Measurements from ENCODE around the gene NGF. TPM values are rescaled to one million over a fixed set of nuclear protein-coding genes. Genes with fewer than 3 reads are reported as not detected.

The NGF gene
- total RNA-seq, 1 donor from 2014 or later: not detected

DNA sequence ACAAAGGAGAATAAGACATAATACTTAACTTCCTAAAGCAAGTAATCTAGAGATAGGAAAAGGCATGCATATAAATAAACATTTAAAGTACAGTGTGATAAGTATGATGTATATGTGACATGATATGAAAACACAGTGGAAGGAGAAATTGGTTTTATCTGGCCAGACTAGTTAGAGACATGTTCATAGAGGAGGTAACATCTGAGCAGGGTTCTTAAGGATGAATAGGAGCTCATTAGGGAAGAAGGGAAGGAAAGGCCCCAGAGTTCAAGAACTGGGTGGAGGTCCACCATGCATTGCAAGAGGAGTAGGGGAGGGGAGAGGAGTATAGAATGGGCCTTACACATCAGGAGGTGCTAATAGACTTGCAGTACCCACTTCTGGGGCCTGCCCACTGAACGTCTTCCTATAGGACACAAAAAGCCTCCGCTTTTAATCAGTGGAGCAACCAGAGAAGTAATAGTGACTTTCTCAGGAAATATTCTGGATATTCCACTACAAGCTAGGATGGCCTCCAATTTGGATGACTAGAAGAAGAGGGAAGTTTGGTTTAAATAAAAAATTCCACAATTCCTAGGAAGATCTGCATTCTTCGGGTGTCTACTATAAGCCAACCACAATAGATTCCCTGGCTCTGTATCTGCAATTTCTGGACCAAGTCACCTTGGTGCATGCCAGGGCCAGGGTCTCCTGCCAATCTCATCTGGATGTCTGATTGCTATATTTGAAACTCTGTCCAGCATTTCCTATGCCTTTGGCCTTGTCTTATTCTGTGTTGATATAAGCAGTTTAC is 41.9 kb downstream of the NGF start:
- intact Hi-C loops (cut with micrococcal nuclease): no loop called here
- no peak overlapping the region for H3K27ac Mint-ChIP-seq
- H3K36me3 Mint-ChIP-seq (ENCODE audit: low read depth): no peaks in the 10 kb centered on the region
- no peak for DNase-seq (ENCODE audit: low spot score)
- no peaks in the 10 kb centered on the region for H3K9me3 Mint-ChIP-seq
- H3K4me3 Mint-ChIP-seq: no peak overlapping the region
- H3K4me1 Mint-ChIP-seq (ENCODE audit: low read depth): no peaks in the 10 kb centered on the region
- peaks cover 4% of the 10 kb centered on the region for H3K27me3 Mint-ChIP-seq (ENCODE audit: insufficient read depth)

DNA sequence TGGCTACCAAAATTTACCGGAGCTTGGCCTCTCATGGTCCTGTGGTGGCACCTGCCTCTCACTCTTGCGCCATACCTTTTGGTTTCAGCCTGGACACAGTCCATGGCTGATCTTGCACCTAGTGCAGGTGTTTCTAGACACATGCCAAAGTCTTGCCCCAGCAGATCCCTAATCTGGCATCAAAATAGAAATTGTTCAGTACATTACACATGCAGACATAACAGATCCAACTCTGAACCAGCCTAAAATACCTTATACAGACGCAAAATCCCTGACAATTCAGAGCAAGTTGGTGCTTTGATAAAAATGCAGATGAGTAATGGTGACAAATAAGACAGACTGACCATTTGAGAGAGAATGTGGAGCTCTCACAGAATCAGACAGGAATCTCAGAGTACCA is 44.1 kb downstream of the NGF start:
- DNase-seq (ENCODE audit: low spot score): no peak
- Mint-ChIP-seq H3K4me3 (no peak overlapping the region), H3K27me3 (ENCODE audit: insufficient read depth) (peaks cover 2% of the 10 kb centered on the region), H3K4me1 (ENCODE audit: low read depth) (no peaks in the 10 kb centered on the region), H3K27ac (no peak overlapping the region), H3K36me3 (ENCODE audit: low read depth) (no peaks in the 10 kb centered on the region), H3K9me3 (no peaks in the 10 kb centered on the region)
- intact Hi-C loops (cut with micrococcal nuclease): no loop called here

DNA sequence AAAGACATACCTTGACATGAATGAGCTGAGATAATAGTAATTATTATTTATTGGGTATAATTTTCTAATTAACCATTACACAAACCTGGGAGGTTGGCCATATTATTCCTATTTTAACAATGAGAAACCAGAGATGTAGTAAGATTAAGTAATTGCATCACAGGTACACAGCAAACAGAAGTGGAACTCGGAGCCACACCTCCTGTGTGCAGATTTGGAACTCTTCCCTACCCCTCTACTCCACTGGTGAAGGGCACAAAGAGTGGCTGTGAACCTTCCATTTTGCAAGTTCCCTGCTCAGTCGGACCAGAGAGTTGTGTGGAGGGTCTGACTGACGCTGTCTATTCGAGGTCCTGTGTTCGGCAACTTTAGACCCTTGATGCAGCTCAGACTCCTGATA is 45.0 kb downstream of the NGF start:
- no peak for DNase-seq (ENCODE audit: low spot score)
- Mint-ChIP-seq H3K4me3 (no peak overlapping the region), H3K36me3 (ENCODE audit: low read depth) (no peaks in the 10 kb centered on the region), H3K4me1 (ENCODE audit: low read depth) (no peaks in the 10 kb centered on the region), H3K9me3 (no peaks in the 10 kb centered on the region), H3K27me3 (ENCODE audit: insufficient read depth) (peaks cover 2% of the 10 kb centered on the region), H3K27ac (no peak overlapping the region)
- intact Hi-C loops (cut with micrococcal nuclease): no loop called here

DNA sequence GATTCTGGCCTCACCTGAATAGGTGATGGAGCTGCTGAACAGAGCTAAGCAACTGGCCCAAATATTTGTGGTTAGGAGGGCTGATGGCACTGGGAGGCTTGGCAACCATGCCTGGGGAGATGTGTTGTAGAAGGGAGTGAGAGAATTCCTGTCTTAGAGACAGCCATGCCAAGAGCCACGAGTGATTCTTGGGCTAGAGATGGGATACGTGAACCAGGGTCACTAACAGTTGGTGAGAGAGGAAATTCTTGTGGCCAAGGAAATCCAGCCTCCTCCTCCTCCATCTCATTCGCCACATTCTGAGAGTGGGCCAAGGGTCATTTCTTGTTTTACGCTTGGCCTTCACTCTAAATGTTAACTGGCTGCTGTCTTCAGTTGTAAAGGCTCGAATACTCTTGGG is 46.3 kb downstream of the NGF start:
- H3K36me3 Mint-ChIP-seq (ENCODE audit: low read depth): no peaks in the 10 kb centered on the region
- no peak overlapping the region for H3K27ac Mint-ChIP-seq
- H3K4me1 Mint-ChIP-seq (ENCODE audit: low read depth): no peaks in the 10 kb centered on the region
- H3K4me3 Mint-ChIP-seq: no peak overlapping the region
- H3K9me3 Mint-ChIP-seq: no peaks in the 10 kb centered on the region
- no peak for DNase-seq (ENCODE audit: low spot score)
- intact Hi-C loops (cut with micrococcal nuclease): no loop called here
- peaks cover 2% of the 10 kb centered on the region for H3K27me3 Mint-ChIP-seq (ENCODE audit: insufficient read depth)

DNA sequence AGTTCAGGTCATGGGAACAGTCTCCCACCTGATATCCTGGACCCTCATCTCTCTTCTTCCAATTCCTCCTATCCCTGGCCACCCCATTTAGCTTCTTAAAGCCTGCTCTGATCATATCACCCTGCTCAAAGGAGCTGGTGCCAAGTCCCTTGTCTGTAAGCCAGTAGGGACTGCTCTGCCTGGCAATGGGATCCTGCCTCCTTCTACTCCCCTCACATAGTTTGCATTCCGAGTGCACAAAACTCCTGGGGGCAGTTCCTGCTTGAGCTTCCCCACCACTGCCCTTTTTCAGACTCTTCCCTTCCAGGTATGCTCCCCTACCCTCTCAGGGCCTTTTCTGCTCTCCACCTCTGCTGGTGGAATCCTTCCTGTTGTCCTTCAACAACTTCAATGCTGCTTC is 48.1 kb downstream of the NGF start:
- H3K27ac Mint-ChIP-seq: no peak overlapping the region
- H3K4me1 Mint-ChIP-seq (ENCODE audit: low read depth): no peaks in the 10 kb centered on the region
- DNase-seq (ENCODE audit: low spot score): no peak
- H3K9me3 Mint-ChIP-seq: no peaks in the 10 kb centered on the region
- peaks cover 2% of the 10 kb centered on the region for H3K27me3 Mint-ChIP-seq (ENCODE audit: insufficient read depth)
- H3K36me3 Mint-ChIP-seq (ENCODE audit: low read depth): no peaks in the 10 kb centered on the region
- intact Hi-C loops (cut with micrococcal nuclease): no loop called here
- no peak overlapping the region for H3K4me3 Mint-ChIP-seq

DNA sequence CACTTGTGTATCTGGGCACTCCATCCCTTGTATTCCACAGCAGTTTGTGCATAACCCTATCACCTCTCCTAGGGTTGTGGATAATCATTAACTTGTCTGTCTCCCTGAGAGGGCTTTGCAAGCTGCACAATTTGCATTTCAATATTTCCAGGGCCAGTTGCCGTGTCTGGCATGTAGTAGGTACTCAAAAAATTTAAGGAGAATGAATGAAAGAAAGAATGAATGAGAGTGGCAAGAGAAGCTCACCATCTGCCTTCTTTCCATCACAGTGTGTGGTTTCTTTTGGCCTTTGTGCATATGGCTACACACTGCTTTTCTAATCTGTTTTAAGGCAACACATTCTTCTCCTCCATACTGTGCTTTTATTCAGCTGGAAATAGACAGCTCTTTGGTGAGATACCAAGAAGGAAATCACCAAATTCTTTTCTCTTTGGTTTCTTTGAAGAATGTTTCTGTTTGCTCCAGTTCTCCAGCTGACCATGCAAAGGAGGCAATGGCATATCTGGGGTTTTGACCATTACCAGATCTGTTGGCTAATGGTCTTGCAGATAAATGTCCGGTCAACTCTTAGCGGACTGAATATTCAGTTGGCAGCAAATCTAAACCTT is 49.4 kb downstream of the NGF start:
- intact Hi-C loops (cut with micrococcal nuclease): no loop called here
- no peaks in the 10 kb centered on the region for H3K36me3 Mint-ChIP-seq (ENCODE audit: low read depth)

DNA sequence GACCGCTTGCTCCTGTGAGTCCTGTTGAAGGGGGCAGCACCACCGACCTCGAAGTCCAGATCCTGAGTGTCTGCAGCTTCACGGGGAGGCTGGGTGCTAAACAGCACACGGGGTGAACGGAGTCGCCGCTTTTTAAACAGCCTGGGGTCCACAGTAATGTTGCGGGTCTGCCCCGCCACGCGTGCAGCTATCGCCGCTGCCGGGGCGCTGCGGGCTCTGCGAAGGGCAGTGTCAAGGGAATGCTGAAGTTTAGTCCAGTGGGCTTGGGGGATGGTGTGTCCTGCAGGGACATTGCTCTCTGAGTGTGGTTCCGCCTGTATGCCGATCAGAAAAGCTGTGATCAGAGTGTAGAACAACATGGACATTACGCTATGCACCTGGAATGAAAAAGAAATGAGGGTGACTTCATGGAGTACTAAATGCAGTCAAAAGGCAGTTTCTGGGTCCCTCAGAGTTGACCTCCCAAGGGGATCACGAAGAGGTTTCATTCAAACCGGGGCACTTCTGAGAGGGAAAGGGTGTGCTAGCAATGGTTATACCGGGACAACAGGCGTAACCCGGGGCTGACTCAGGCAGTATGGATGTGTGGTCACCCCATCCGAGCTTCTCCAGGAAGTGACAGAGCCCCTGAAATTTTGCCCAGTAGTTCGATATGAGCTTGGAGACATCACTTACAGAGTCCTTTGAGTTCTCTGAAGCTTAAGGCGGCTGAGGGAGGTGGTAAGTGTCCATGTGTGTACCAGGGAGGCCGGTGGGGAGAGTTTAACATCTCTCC is 51.4 kb downstream of the NGF start:
- H3K27ac Mint-ChIP-seq: no peak overlapping the region
- no peaks in the 10 kb centered on the region for H3K4me1 Mint-ChIP-seq (ENCODE audit: low read depth)
- no peak overlapping the region for H3K4me3 Mint-ChIP-seq
- intact Hi-C loops (cut with micrococcal nuclease): no loop called here
- no peak for DNase-seq (ENCODE audit: low spot score)
- no peaks in the 10 kb centered on the region for H3K36me3 Mint-ChIP-seq (ENCODE audit: low read depth)
- H3K27me3 Mint-ChIP-seq (ENCODE audit: insufficient read depth): peaks cover 2% of the 10 kb centered on the region
- H3K9me3 Mint-ChIP-seq: no peaks in the 10 kb centered on the region

More for the DNA sequence above, 49.4 kb downstream of the NGF start:
- no peaks in the 10 kb centered on the region for H3K4me1 Mint-ChIP-seq (ENCODE audit: low read depth)
- H3K27ac Mint-ChIP-seq: no peak overlapping the region
- no peak for DNase-seq (ENCODE audit: low spot score)
- H3K27me3 Mint-ChIP-seq (ENCODE audit: insufficient read depth): peaks cover 2% of the 10 kb centered on the region
- H3K4me3 Mint-ChIP-seq: no peak overlapping the region
- H3K9me3 Mint-ChIP-seq: no peaks in the 10 kb centered on the region

DNA sequence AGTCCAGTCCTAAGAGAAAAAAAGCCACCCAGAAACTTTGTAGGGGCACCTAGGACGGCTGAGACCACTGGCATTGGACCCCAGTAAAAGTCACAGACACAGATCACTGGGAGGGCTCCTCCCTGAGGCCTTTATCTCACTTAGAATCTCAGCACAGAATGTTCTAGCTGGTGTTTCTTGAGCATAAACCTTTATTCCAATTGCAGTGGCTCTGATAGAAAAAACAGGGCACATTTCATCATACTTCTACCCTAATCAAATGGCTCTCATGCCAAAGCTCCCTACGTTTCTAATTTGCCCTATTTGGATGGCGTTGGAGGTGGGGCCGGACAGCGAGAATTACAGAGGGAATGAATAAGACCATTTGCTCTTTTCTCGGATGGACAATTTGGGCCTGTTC is 53.8 kb downstream of the NGF start:
- no peaks in the 10 kb centered on the region for H3K9me3 Mint-ChIP-seq
- no peaks in the 10 kb centered on the region for H3K4me1 Mint-ChIP-seq (ENCODE audit: low read depth)
- DNase-seq (ENCODE audit: low spot score): no peak
- intact Hi-C loops (cut with micrococcal nuclease): no loop called here
- no peak overlapping the region for H3K4me3 Mint-ChIP-seq
- H3K36me3 Mint-ChIP-seq (ENCODE audit: low read depth): no peaks in the 10 kb centered on the region
- no peak overlapping the region for H3K27ac Mint-ChIP-seq
- no peaks in the 10 kb centered on the region for H3K27me3 Mint-ChIP-seq (ENCODE audit: insufficient read depth)

DNA sequence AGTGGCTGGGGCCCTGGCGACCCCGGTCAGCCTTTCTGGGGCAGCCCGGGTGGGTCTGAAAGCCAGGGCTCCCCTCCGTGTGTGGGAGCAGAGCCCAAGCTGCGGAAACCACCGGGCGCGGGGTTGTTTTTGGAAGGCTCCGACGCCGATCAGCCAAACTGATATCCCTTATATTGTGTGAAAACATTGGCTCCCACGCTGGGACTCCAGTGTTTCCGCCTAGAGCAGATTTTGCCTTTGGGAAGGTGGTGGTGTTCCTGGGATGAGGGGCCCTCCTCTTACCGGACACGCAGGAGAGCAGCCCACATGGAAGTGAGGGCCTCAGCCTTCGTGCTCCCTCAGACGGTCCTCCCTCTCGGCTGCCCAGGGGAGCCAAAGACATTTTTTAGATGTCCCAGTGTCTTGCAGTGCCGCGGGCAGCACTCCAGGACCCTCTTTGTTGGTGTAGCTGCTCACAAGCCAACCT is 54.3 kb downstream of the NGF start:
- no peak overlapping the region for H3K4me3 Mint-ChIP-seq
- H3K27ac Mint-ChIP-seq: no peak overlapping the region
- no peaks in the 10 kb centered on the region for H3K4me1 Mint-ChIP-seq (ENCODE audit: low read depth)
- DNase-seq (ENCODE audit: low spot score): no peak
- no peaks in the 10 kb centered on the region for H3K27me3 Mint-ChIP-seq (ENCODE audit: insufficient read depth)
- H3K36me3 Mint-ChIP-seq (ENCODE audit: low read depth): no peaks in the 10 kb centered on the region
- no peaks in the 10 kb centered on the region for H3K9me3 Mint-ChIP-seq
- intact Hi-C loops (cut with micrococcal nuclease): no loop called here

DNA sequence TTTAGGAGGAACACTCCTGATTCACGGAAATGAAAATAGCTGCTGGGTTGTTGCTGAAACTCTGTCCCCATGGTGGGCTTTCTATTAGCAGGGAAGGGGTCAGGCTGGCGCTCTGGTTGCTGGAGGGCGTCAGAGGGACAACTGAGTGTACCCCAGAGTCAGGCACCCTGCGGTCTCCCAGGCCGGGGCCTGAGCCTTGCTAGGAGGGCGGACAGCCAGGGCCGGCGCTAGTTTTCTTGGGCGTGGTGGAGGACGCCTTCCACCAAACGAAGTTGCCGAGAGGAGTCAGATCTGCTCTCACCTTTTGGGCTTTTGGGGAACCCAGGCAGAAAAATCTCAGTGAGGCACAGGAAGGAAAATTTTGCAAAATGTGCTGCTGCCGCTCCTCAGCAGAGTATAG is 54.8 kb downstream of the NGF start:
- DNase-seq (ENCODE audit: low spot score): no peak
- intact Hi-C loops (cut with micrococcal nuclease): no loop called here
- H3K4me3 Mint-ChIP-seq: no peak overlapping the region
- no peak overlapping the region for H3K27ac Mint-ChIP-seq
- no peaks in the 10 kb centered on the region for H3K27me3 Mint-ChIP-seq (ENCODE audit: insufficient read depth)
- H3K9me3 Mint-ChIP-seq: no peaks in the 10 kb centered on the region
- no peaks in the 10 kb centered on the region for H3K4me1 Mint-ChIP-seq (ENCODE audit: low read depth)
- no peaks in the 10 kb centered on the region for H3K36me3 Mint-ChIP-seq (ENCODE audit: low read depth)

DNA sequence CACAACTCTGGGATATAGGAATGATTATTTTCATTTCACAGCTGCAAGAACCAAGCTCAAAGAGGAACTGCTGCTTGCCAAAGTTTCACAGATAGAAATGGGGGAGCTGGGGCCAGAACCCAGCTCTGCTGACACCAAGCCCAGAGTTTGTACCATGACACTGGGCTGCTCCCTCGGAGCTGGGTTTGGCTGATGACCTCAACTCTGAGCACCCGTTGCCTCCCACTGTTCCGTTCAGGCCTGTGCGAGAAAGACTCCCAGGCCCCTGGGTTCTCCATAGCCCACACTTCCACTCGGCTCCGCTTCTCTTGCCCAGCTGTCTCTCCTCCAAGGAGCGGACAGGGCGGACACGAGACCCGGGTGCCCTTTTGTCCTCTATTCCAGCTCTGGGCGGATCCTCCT is 55.2 kb downstream of the NGF start:
- intact Hi-C loops (cut with micrococcal nuclease): no loop called here
- no peak overlapping the region for H3K27ac Mint-ChIP-seq
- H3K27me3 Mint-ChIP-seq (ENCODE audit: insufficient read depth): no peaks in the 10 kb centered on the region
- no peaks in the 10 kb centered on the region for H3K9me3 Mint-ChIP-seq
- no peaks in the 10 kb centered on the region for H3K36me3 Mint-ChIP-seq (ENCODE audit: low read depth)
- no peaks in the 10 kb centered on the region for H3K4me1 Mint-ChIP-seq (ENCODE audit: low read depth)
- DNase-seq (ENCODE audit: low spot score): no peak
- H3K4me3 Mint-ChIP-seq: no peak overlapping the region

DNA sequence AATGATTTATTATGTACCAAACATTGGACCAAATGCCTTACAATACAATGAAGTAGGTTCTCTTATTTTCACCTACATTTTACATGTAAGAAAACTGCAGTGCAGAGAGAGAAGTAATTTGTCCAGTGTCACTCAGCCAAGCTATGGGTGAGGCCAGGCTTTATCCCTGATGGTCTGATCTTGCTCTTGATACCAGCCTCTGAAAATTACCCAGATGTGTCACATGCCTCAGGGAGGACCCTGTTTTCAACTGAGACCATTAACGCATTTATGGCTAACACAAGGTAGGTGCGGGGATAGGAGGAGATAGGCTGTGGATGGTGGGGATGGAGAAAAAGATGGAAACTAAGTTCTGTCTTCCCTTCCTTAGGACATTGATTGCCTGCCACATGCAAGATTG is 56.9 kb downstream of the NGF start:
- H3K27me3 Mint-ChIP-seq (ENCODE audit: insufficient read depth): peaks cover 2% of the 10 kb centered on the region
- no peak for DNase-seq (ENCODE audit: low spot score)
- intact Hi-C loops (cut with micrococcal nuclease): no loop called here
- H3K9me3 Mint-ChIP-seq: peaks cover 6% of the 10 kb centered on the region
- H3K4me1 Mint-ChIP-seq (ENCODE audit: low read depth): no peaks in the 10 kb centered on the region
- H3K4me3 Mint-ChIP-seq: no peak overlapping the region
- H3K36me3 Mint-ChIP-seq (ENCODE audit: low read depth): no peaks in the 10 kb centered on the region
- H3K27ac Mint-ChIP-seq: no peak overlapping the region

DNA sequence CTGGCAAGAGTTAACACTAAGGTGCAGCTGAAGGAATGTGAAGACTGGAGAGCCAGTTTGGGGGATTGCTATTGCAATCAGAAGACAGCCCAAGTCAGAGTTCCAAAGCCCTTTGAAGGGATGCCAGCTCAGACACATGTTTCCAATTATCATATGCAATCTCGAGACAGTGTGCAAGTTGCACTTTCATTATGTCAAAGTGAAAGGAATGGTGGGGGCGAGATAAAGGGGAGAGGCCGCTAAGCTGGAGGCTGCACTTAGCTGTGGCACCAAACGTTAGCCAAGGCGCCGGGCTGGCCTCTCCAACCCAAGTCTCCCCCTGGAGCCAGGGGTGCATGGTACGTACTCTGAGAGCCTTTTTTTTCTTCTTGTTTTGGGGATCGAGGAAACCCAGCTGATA is 58.0 kb downstream of the NGF start:
- no peak overlapping the region for H3K27ac Mint-ChIP-seq
- H3K4me3 Mint-ChIP-seq: no peak overlapping the region
- DNase-seq (ENCODE audit: low spot score): no peak
- no peaks in the 10 kb centered on the region for H3K36me3 Mint-ChIP-seq (ENCODE audit: low read depth)
- intact Hi-C loops (cut with micrococcal nuclease): no loop called here
- H3K9me3 Mint-ChIP-seq: peaks cover 6% of the 10 kb centered on the region
- peaks cover 2% of the 10 kb centered on the region for H3K27me3 Mint-ChIP-seq (ENCODE audit: insufficient read depth)
- no peaks in the 10 kb centered on the region for H3K4me1 Mint-ChIP-seq (ENCODE audit: low read depth)

Data from activated T-helper 1 cell treated with anti-CD3 and anti-CD28 coated beads, Interleukin-12 subunit alpha, Interleukin-12 subunit beta, Interleukin-2, Interleukin-4 antibody, amounts not matched to agents 30 ng/mL and 10 ng/mL and 1 ng/mL, durations not matched to agents 14 hours and 24 hours and 36 hours (primary cell).